ENCODE measurements around the gene TMEM183A.
"Not testable (repeated sequence)": the region's sequence is repeated elsewhere in the genome, so short reads cannot be mapped to it uniquely, and the experiment has no call there.

DNA sequence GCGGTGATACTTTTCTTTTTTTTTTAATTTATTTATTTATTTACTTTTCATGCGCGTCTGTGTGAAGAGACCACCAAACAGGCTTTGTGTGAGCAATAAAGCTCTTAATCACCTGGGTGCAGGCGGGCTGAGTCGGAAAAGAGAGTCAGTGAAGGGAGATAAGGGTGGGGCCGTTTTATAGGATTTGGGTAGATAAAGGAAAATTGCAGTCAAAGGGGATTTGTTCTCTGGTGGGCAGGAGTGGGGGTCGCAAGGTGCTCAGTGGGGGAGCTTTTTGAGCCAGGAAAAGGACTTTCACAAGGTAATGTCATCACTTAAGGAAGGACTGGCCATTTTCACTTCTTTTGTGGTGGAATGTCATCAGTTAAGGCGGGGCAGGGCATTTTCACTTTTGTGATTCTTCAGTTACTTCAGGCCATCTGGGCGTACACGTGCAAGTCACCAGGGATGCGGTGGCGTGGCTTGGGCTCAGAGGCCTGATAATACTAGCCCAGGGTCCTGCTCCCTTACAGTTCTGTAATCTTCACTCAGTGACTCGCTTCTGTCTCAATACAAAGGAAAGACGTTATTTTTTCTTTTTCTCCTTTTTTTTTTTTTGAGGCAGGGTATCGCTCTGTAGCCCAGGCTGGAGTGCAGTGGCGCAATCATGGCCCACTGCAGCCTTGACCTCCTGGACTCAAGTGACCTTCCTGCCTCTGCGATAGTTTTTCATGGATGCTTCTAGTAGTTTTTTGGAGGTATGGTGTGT is 1.6 kb upstream of the TMEM183A start:
- TF ChIP-seq, protein P1, sequence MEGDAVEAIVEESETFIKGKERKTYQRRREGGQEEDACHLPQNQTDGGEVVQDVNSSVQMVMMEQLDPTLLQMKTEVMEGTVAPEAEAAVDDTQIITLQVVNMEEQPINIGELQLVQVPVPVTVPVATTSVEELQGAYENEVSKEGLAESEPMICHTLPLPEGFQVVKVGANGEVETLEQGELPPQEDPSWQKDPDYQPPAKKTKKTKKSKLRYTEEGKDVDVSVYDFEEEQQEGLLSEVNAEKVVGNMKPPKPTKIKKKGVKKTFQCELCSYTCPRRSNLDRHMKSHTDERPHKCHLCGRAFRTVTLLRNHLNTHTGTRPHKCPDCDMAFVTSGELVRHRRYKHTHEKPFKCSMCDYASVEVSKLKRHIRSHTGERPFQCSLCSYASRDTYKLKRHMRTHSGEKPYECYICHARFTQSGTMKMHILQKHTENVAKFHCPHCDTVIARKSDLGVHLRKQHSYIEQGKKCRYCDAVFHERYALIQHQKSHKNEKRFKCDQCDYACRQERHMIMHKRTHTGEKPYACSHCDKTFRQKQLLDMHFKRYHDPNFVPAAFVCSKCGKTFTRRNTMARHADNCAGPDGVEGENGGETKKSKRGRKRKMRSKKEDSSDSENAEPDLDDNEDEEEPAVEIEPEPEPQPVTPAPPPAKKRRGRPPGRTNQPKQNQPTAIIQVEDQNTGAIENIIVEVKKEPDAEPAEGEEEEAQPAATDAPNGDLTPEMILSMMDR (IDR thresholded peaks at IDR 0.05): not testable (repeated sequence)
- not testable (repeated sequence) for TF ChIP-seq POLR2AphosphoS5 (IDR thresholded peaks at IDR 0.05)

All from esophagus muscularis mucosa (tissue), 3 donors.